Right atrium auricular region (tissue), 2 donors: Measurements from ENCODE around the gene HOXB9. TPM values are rescaled to one million over a fixed set of nuclear protein-coding genes. Genes with fewer than 3 reads are reported as not detected.
A peak's percentile ranks its signal among the peaks of the same experiment; 100 is the strongest.

Source experiments
- DNase-seq: peaks from one replicate; pipeline ENCODE4 v3.0.0-alpha.2; 2019; ENCODE audit warnings: low spot score
- H3K27ac ChIP-seq, 2 donors: fragments of 200-600 bp; sonication (generic); 1 replicate in 1 of 2; 2 replicates in 1 of 2; pipeline ENCODE4 v1.5.1; 2016 to 2019
- H3K27me3 ChIP-seq, 2 donors: fragments of 200-600 bp; sonication (generic); one replicate each; pipeline versions ENCODE4 v1.5.1 to v1.6.0; 2017 to 2019
- H3K36me3 ChIP-seq: fragments of 200-600 bp; sonication (generic); one replicate; pipeline ENCODE4 v1.5.1; 2016
- H3K4me1 ChIP-seq, 2 donors: fragments of 200-600 bp; sonication (generic); one replicate each; pipeline versions ENCODE4 v1.5.1 to v1.6.0; 2017 to 2019
- H3K4me3 ChIP-seq, 2 donors: fragments of 200-600 bp; sonication (generic); 1 replicate in 1 of 2; 2 replicates in 1 of 2; pipeline ENCODE4 v1.5.1; 2017 to 2019; ENCODE audit warnings: mild to moderate bottlenecking in 1 of 2, moderate library complexity in 1 of 2
- H3K9me3 ChIP-seq, 2 donors: fragments of 200-600 bp; sonication (generic); one replicate each; pipeline ENCODE4 v1.5.1; 2019
- total RNA-seq, 2 donors: library from RNA; depleted of rRNA; stranded (reverse); fragments of >200 nt; gene quantifications; one replicate each; pipeline ENCODE4 v1.1.0, GENCODE V29; 2016
- TF ChIP-seq, protein P1 (sequence below), 2 donors: fragments of 200-600 bp; sonication (generic); IDR thresholded peaks; one replicate each; pipeline ENCODE4 v1.5.1; 2019; ENCODE audit warnings: antibody characterized with exemption in 2 of 2

The HOXB9 gene
- total RNA-seq, 2 donors from 2014 or later = not detected

GRCh38 chr17:48649741-48650140, 23.6 kb upstream of the HOXB9 start:
- H3K36me3 ChIP-seq = no peaks in the 10 kb centered on the region
- TF ChIP-seq, protein P1, sequence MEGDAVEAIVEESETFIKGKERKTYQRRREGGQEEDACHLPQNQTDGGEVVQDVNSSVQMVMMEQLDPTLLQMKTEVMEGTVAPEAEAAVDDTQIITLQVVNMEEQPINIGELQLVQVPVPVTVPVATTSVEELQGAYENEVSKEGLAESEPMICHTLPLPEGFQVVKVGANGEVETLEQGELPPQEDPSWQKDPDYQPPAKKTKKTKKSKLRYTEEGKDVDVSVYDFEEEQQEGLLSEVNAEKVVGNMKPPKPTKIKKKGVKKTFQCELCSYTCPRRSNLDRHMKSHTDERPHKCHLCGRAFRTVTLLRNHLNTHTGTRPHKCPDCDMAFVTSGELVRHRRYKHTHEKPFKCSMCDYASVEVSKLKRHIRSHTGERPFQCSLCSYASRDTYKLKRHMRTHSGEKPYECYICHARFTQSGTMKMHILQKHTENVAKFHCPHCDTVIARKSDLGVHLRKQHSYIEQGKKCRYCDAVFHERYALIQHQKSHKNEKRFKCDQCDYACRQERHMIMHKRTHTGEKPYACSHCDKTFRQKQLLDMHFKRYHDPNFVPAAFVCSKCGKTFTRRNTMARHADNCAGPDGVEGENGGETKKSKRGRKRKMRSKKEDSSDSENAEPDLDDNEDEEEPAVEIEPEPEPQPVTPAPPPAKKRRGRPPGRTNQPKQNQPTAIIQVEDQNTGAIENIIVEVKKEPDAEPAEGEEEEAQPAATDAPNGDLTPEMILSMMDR (IDR thresholded peaks at IDR 0.05) = no peak
- peaks cover 11 to 16% of the 10 kb centered on the region in 2 donors for H3K27me3 ChIP-seq
- no peak overlapping the region for H3K4me3 ChIP-seq
- no peaks in the 10 kb centered on the region for H3K9me3 ChIP-seq
- no peak for DNase-seq
- peaks cover 0 to 15% of the 10 kb centered on the region in 2 donors for H3K4me1 ChIP-seq
- no peak overlapping the region for H3K27ac ChIP-seq

DNA sequence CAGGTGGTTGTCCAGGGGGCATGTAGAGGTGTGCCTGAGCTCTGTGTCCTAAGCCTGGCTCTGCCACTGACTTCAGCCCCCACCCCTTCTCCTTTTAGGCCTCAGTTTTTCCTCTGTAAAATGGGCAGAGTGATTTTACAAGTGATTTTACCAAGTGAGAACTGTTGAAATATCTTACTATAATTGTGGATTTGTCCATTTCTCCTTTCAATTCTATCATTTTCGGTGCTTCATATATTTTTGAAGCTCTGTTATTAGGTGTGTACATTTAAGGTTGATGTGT, 21.7 kb upstream of the HOXB9 start:
- Histone ChIP-seq H3K4me1 (peaks cover 0 to 15% of the 10 kb centered on the region in 2 donors), H3K9me3 (no peaks in the 10 kb centered on the region), H3K27me3 (peaks cover 17 to 23% of the 10 kb centered on the region in 2 donors), H3K36me3 (no peaks in the 10 kb centered on the region), H3K27ac (no peak overlapping the region), H3K4me3 (no peak overlapping the region)
- no peak for DNase-seq
- TF ChIP-seq, protein P1 (IDR thresholded peaks at IDR 0.05) = no peak

GRCh38 chr17:48647103-48647962, 21.2 kb upstream of the HOXB9 start:
- H3K36me3 ChIP-seq = no peaks in the 10 kb centered on the region
- TF ChIP-seq, protein P1 (IDR thresholded peaks at IDR 0.05) = no peak
- no peaks in the 10 kb centered on the region for H3K9me3 ChIP-seq
- H3K4me3 ChIP-seq = peak overlapping the region in 1 of 2 donors; percentile 40
- H3K27ac ChIP-seq = no peak overlapping the region
- H3K27me3 ChIP-seq = peaks cover 22 to 23% of the 10 kb centered on the region in 2 donors
- H3K4me1 ChIP-seq = peaks cover 0 to 15% of the 10 kb centered on the region in 2 donors
- DNase-seq = no peak

DNA sequence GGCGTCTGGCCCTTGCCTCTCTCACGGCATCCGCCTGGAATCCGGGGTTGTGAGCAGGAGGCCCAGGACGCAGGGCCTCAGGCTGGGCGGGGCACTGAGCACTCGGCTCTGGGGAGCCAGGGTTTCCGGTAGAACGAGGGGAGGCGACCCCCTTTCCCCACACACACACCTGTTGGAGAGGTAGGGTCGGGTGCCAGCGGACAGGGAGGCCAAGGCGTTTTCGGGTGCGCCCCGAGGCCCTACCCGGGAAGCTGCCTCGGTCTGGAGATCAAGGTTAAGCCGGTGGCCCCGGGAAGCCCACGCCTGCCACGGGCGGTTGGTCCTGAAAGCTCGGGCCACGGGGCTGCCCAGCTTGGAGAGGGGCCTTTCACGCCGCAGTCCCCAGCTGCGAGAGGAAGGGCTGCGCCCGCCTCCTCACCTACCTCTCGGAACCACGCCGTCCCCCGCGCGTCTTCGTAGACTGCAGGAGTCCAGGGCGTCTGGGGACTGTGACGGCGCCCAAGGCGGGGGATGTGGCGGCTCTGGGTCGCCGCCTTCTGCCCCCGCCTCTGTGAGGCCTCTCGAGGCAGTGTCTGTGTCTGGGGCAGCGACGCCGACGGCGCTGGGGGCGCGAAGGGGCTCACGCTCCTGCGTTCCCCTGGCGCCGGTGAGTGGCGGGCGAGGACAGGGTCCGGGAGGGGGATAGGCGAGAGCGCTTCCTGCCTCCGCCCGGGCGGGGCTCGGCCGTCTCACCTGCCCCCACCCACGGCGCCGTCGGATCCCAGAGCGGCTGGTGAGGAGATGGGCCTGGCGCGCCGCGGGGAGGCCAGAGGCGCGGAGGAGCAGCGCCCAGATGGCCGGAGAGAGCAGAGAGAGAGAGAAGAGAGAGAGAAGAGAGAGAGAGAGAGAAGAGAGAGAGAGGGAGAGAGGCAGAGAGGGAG, 20.3 kb upstream of the HOXB9 start:
- Histone ChIP-seq H3K4me1 (peaks cover 0 to 15% of the 10 kb centered on the region in 2 donors), H3K9me3 (no peaks in the 10 kb centered on the region), H3K27ac (no peak overlapping the region), H3K36me3 (no peaks in the 10 kb centered on the region), H3K4me3 (peak overlapping the region in 1 of 2 donors; percentile 1), H3K27me3 (peaks cover 23 to 31% of the 10 kb centered on the region in 2 donors)
- DNase-seq = no peak
- TF ChIP-seq, protein P1 (IDR thresholded peaks at IDR 0.05) = no peak

- H3K4me1 ChIP-seq = peaks cover 0 to 15% of the 10 kb centered on the region in 2 donors
- H3K36me3 ChIP-seq = no peaks in the 10 kb centered on the region
- H3K27me3 ChIP-seq = peaks cover 23 to 37% of the 10 kb centered on the region in 2 donors
- DNase-seq = no peak
- H3K9me3 ChIP-seq = no peaks in the 10 kb centered on the region
- TF ChIP-seq, protein P1 (IDR thresholded peaks at IDR 0.05) = no peak
- H3K27ac ChIP-seq = no peak overlapping the region
- H3K4me3 ChIP-seq = no peak overlapping the region
Observed at GRCh38 chr17:48645639-48646182, 19.6 kb upstream of the HOXB9 start.
